DLD1 (cell line): ENCODE results near the gene COX8C.
"Not testable (repeated sequence)": the region's sequence is repeated elsewhere in the genome, so short reads cannot be mapped to it uniquely, and the experiment has no call there.

ENCODE experiments used
- in situ Hi-C: cut with HindIII; loops from 2 replicates; pipeline ENCODE4 v1.10.0; 2017; ENCODE audit warnings: low sequenced_read_pairs

COX8C gene

DNA sequence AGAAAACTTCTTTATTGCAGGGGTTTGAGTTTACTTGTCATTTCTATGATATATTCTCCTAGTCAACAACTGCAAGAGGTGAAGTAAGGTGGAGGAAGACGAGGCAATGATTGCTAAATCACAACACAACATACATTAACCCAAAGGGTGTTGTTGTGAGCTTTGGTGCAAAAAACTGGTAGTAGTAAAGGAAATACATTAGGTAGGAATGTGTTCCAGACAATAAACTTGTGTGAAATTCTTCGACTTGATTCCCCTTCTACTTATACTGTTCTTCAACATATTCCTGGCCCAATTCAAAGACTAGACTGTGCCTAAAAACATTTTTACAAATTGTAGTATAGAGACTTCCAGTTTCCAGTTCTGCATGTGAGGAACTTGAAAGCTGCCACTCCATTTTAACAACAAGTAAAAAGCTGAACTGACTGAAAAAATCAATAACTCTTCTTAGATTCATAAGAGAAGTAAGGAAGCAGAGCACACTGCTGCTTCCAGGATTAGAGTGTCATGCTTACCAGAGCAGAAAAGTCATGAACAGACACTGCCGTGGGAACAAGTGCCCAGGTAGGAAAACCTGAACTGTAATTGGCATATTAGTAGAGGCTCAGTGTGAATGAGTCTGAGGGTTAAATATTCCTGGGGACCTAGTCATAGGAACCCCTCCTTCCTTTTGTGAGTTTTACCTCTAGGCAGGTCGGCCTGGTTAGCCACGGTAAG is 22.2 kb downstream of the COX8C start:
- in situ Hi-C loops: no loop called here

DNA sequence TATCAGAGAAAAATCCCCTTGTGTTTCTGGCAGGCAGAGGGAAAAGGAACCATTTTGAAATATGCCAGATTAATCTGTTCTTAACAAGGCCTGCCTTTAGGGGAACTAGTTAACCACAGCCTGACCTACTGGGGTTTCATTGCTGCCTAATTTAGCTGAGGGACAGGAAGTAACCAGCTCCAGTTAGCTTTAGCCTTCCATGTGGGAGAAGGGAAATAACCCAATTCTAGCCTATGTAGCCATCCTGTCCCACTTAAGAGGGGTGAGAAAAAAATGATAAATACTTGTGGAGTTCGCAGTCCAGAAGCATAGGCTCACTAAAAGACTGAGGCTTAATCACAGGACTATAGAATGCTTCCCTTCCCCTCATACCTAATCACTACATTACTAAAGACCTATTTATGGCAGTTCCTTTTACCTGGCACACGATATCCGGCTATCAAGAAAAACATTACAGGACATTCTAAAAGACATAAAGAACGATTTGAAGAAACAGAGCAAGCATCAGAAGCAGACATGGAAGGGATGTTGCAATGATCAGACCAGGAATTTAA is 22.8 kb downstream of the COX8C start:
- in situ Hi-C loops: no loop called here

DNA sequence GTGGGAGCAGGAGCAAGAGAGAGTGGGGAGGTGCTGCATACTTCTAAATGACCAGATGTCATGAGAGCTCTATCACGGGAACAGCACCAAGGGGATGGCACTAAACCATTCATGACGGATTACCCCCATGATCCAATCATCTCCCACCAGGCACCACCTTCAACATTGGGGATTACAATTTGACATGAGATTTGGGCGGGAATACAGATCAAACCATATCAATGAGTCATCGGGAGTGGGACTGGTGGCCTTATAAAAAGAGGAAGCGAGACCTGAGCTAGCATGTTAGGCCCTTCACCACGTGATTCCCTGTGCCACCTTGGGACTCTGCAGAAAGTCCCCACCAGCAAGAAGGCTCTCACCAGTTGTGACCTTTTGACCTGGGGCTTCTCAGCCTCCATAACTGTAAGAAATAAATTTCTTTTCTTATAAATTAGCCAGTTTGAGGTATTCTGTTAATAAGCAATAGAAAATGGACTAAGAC is 28.7 kb downstream of the COX8C start:
- in situ Hi-C loops: no loop called here

DNA sequence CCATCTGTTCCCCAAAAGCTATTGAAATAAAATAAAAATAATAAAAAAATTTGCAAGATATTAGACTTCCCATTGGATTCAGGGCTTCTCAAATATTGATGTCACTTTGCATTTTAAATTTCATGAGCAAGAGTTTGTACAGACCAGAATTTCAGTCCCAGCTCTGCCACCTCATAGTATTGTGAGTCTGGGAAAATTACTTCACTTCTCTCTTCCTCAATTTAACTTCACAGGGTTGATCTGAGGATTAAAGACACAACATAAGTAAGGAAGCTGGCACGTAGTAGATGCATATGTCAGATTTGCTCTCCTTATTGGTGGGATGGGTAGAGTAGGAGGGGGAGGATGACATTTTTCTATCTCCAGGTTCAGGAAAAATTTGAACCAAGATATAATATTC is 32.8 kb downstream of the COX8C start:
- in situ Hi-C loops: no loop called here

DNA sequence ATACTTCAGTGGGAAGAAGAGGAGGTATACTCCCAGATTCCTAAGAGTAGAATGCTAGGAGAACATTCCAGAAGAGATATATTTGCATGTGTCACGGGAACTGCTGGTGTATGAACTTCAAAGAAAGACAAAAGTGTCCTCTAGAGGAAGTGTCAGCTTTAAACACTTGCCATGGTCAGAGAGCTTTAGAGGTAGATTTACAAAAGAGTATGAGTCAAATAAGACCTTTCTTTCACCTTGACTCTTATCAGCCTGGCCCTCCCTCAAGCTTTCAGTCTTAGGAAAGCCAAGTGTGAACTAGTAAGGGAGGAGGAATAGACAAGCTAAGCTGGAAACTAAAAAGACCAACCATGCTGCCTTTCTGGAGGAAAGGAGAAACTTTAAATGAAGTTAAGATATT is 34.7 kb downstream of the COX8C start:
- in situ Hi-C loops: no loop called here

DNA sequence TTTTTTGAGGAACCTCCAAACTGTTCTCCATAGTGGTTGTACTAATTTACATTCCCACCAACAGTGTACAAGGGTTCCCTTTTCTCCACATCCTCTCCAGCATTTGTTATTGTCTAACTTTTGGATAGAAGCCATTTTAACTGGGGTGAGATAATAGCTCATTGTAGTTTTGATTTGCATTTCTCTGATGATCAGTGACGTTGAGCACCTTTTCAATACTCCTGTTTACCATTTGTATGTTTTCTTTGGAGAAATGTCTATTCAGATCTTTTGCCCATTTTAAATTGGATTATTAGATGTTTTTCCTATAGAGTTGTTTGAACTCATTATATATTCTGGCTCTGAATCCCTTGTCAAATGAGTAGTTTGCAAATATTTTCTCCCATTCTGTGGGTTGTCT is 37.3 kb downstream of the COX8C start:
- in situ Hi-C loops: not testable (repeated sequence)

DNA sequence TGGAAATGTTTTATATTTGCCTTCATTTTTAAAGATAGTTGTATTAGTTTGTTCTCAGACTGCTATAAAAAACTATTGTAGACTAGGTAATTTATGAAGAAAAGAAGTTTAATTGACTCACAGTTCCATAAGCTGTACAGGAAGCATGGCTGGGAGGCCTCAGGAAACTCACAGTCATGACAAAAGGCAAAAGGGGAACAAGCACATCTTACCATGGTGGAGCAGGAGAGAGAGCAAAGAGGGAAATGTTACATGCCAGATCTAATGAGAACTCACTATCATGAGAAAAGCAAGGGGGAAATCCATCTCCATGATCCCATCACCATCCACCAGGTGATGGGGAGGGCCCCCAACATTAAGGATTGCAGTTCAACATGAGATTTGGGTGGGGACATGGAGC is 48.2 kb downstream of the COX8C start:
- in situ Hi-C loops: no loop called here

DNA sequence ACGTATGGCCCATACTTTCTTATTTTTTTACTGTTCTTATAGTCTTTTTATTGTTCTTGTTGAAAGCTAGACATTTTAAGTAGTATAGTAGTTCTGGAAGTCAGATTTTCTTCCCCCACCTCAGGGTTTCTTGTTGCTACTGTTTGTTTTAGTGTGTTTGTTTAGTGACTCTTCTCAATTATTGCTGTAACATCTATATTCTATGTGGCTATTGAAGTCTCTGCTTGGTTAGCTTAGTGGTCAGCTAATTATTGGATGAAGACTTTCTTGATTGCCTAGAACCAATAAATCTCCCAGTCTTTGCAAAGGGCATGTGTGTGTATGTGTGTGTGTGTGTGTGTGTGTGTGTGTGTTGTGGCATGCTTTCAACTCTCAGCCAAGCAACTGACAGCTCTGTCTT is 49.5 kb downstream of the COX8C start:
- in situ Hi-C loops: no loop called here
